ENCODE results near the gene SLC12A7. TPM values are rescaled to one million over a fixed set of nuclear protein-coding genes. Genes with fewer than 3 reads are reported as not detected.

Gene SLC12A7
- total RNA-seq, 1 donor: 3.4 TPM

DNA sequence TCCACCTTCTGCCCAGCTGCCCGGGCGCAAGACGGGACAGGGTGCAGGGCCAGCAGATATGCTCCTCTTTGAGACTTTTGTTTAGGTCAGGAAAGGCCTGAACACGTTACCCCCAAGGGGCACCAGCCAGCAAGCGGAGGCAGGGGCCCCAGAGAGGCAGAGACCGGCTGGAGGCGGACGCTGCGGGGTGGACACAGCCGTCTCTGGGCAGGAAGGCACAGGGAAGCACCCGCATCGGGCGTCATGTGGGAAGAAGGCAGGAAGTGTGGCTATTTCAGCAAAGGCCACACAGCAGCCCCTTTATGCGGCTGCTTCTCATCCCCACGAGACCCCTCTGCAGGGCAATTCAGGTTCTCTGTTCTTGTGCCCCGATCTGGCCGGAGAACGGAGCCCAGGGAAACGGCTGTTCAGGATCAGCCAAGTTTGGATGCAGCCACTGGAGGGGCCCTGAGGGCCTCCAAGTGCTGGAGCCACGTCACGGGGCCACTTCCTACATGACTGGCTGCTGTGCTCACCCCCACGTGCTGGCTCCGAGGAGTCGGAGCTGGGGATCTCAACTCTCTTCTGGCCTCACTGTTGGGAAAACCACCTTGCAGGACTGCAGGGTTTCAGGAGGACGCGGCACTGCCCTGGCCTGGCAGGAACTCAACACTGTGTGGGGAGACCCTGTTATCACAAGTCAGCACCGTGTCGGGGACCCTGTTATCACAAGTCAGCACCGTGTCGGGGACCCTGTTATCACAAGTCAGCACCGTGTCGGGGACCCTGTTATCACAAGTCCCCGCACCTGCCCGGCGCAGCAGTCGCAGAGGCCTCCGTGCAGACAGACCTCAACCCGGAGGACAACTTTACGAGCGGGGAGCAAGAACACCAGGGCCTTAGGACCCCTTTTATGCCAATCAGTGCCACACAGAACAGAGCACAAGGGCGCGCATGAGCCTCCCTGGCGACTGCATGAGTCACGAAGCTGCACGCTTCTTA is 44.4 kb downstream of the SLC12A7 start:
- DNase-seq (ENCODE audit: low read depth): no peak
- TF ChIP-seq, protein P1, sequence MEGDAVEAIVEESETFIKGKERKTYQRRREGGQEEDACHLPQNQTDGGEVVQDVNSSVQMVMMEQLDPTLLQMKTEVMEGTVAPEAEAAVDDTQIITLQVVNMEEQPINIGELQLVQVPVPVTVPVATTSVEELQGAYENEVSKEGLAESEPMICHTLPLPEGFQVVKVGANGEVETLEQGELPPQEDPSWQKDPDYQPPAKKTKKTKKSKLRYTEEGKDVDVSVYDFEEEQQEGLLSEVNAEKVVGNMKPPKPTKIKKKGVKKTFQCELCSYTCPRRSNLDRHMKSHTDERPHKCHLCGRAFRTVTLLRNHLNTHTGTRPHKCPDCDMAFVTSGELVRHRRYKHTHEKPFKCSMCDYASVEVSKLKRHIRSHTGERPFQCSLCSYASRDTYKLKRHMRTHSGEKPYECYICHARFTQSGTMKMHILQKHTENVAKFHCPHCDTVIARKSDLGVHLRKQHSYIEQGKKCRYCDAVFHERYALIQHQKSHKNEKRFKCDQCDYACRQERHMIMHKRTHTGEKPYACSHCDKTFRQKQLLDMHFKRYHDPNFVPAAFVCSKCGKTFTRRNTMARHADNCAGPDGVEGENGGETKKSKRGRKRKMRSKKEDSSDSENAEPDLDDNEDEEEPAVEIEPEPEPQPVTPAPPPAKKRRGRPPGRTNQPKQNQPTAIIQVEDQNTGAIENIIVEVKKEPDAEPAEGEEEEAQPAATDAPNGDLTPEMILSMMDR (IDR thresholded peaks at IDR 0.05; ENCODE audit: insufficient read depth, low read length): no peak
- H3K4me3 ChIP-seq (ENCODE audit: low read depth, low read length): no peak overlapping the region

DNA sequence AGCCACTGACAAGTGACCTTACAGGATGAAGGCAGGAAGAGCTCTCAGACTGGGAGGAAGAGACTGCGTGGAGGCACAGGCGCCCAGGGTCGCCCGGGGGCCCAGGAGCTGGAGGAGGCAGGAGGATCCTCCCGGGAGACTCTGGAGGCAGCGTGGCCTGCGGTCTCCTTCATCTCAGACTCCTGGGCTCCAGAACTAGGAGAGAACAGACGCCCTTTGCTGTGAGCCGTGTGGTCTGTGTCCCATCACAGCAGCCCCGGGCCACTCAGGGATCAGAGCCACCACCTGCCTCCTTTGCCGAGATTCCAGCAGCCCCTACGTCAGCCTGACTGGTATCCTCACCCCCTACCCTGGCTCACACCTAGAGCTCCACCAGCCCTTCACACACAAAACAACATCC is 45.2 kb downstream of the SLC12A7 start:
- H3K4me3 ChIP-seq (ENCODE audit: low read depth, low read length): no peak overlapping the region
- no peak for DNase-seq (ENCODE audit: low read depth)
- TF ChIP-seq, protein P1 (IDR thresholded peaks at IDR 0.05; ENCODE audit: insufficient read depth, low read length): no peak

GRCh38 chr5:1065891-1066650 is 45.8 kb downstream of the SLC12A7 start:
- TF ChIP-seq, protein P1 (IDR thresholded peaks at IDR 0.05; ENCODE audit: insufficient read depth, low read length): no peak
- no peak for DNase-seq (ENCODE audit: low read depth)
- H3K4me3 ChIP-seq (ENCODE audit: low read depth, low read length): no peak overlapping the region

DNA sequence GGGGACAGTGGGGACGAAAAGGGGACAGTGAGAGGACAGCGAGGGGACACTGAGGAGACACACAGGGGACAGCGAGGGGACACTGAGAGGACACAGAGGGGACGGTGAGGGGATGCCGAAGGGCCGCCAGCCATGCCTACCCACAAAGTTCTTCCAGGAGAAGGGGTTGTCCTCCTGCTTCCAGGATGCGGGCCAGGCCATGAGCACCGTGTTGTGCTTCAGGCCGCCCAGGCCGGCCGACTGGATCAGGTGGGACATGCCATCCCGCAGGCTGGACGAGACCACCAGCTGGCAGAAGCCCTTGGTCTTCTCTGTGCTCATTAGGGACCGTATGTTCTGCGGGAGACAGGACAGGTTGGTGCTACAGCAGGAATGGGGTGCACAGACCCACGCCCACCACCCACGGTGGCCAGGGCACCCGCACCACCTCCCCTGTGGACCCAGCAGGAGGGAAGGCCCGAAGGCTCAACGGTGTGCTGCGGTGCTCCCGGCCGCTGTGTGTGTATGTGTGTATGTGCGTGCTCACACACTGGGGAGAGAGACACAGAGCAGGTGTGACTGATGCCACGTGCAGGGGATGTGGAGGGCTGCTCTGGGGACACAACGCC is 46.6 kb downstream of the SLC12A7 start:
- no peak for DNase-seq (ENCODE audit: low read depth)
- TF ChIP-seq, protein P1 (IDR thresholded peaks at IDR 0.05; ENCODE audit: insufficient read depth, low read length): no peak
- no peak overlapping the region for H3K4me3 ChIP-seq (ENCODE audit: low read depth, low read length)

- TF ChIP-seq, protein P1 (IDR thresholded peaks at IDR 0.05; ENCODE audit: insufficient read depth, low read length): no peak
- H3K4me3 ChIP-seq (ENCODE audit: low read depth, low read length): no peak overlapping the region
- no peak for DNase-seq (ENCODE audit: low read depth)
Observed at GRCh38 chr5:1064383-1065142, 47.3 kb downstream of the SLC12A7 start.

Measured in fibroblast of the aortic adventitia (primary cell).